A549 (cell line): ENCODE measurements around the gene CCDC97. TPM values are rescaled to one million over a fixed set of nuclear protein-coding genes. Genes with fewer than 3 reads are reported as not detected.

Source experiments
- ATAC-seq, 2 experiments: fragments of 200-7000 bp in 1 of 2; fragments of >200 bp in 1 of 2; cut with Nextera tagmentation in 1 of 2; cut with Tn5 transposase in 1 of 2; 3 replicates each; pipeline versions ENCODE4 v1.8.0 to v1.9.1; 2018 to 2020; ENCODE audit warnings: mild to moderate bottlenecking in 1 of 2, moderate library complexity in 1 of 2
- CTCF ChIA-PET: fragments of 300-600 bp; sonication (Branson Sonifier 250); formaldehyde crosslinking; extraction: SDS; loops from one replicate; lab custom pipeline; 2021; ENCODE audit warnings: antibody characterized with exemption, inconsistent platforms; lab: Yijun Ruan, JAX
- POLR2A ChIA-PET: fragments of 350-600 bp; formaldehyde crosslinking; extraction: SDS; loops from one replicate; lab custom pipeline; 2021; ENCODE audit warnings: antibody characterized with exemption, inconsistent platforms; lab: Yijun Ruan, JAX
- DNase-seq, 2 experiments: peaks; one replicate each; pipeline versions ENCODE4 v3.0.0 to v3.0.0-alpha.2; 2011 to 2016; ENCODE audit warnings: low read depth in 1 of 2, low spot score in 1 of 2
- FAIRE-seq: peaks from 2 replicates; lab custom pipeline; 2011; peaks lifted over from hg19 to GRCh38; lab: Jason Lieb, UNC
- H3K27ac ChIP-seq, 2 experiments: fragments of >200 bp; sonication (Bioruptor Twin); formaldehyde crosslinking; 3 replicates each; pipeline ENCODE4 v1.5.1; 2016 to 2017
- H3K4me1 ChIP-seq: fragments of >200 bp; sonication (Bioruptor Twin); formaldehyde crosslinking; 3 replicates; pipeline ENCODE4 v1.6.1; 2016
- H3K4me2 ChIP-seq: fragments of >200 bp; sonication (Bioruptor Twin); formaldehyde crosslinking; 3 replicates; pipeline ENCODE4 v1.6.1; 2016
- H3K4me3 ChIP-seq: fragments of >200 bp; sonication (Bioruptor Twin); formaldehyde crosslinking; 3 replicates; pipeline ENCODE4 v1.5.1; 2016
- H3K9me3 ChIP-seq: fragments of >200 bp; sonication (Bioruptor Twin); formaldehyde crosslinking; 3 replicates; pipeline ENCODE4 v1.6.1; 2016
- ATOH8 ChIP-seq: fragments of 250-450 bp; sonication (Bioruptor Pico); IDR thresholded peaks from 2 replicates; pipeline ENCODE4 v1.5.0; 2020; ENCODE audit warnings: low read depth, mild to moderate bottlenecking, moderate library complexity
- BHLHE40 ChIP-seq: IDR thresholded peaks from 2 replicates; pipeline ENCODE4 v1.6.1; 2012; ENCODE audit warnings: low read depth, low read length, inconsistent platforms
- CBX2 ChIP-seq: fragments of 200-600 bp; sonication (generic); IDR thresholded peaks from 2 replicates; pipeline ENCODE4 v1.6.1; 2016; ENCODE audit warnings: low read depth, mild to moderate bottlenecking, borderline replicate concordance
- CEBPB ChIP-seq, 2 experiments: fragments of >200 bp in 1 of 2; sonication (Bioruptor Twin) in 1 of 2; formaldehyde crosslinking in 1 of 2; IDR thresholded peaks; 2 replicates each; pipeline ENCODE4 v1.6.1; 2012 to 2016
- CHD4 ChIP-seq: fragments of 200-600 bp; sonication (generic); IDR thresholded peaks from 2 replicates; pipeline ENCODE4 v1.6.1; 2016; ENCODE audit warnings: antibody characterized with exemption, mild to moderate bottlenecking, borderline replicate concordance
- EHF ChIP-seq: fragments of 250-450 bp; sonication (Bioruptor Pico); IDR thresholded peaks from 2 replicates; pipeline ENCODE4 v1.5.0; 2020; ENCODE audit warnings: mild to moderate bottlenecking
- ELK1 ChIP-seq: fragments of 150-350 bp; IDR thresholded peaks from 2 replicates; pipeline ENCODE4 v1.6.1; 2014; ENCODE audit warnings: low read depth, mild to moderate bottlenecking, low read length
- FOSB ChIP-seq: fragments of 250-450 bp; sonication (Bioruptor Pico); IDR thresholded peaks from 2 replicates; pipeline ENCODE4 v1.5.0; 2020; ENCODE audit warnings: mild to moderate bottlenecking, moderate library complexity
- FOSL2 ChIP-seq, 2 experiments: fragments of 450-650 bp in 1 of 2; fragments of >200 bp in 1 of 2; sonication (Bioruptor Twin) in 1 of 2; formaldehyde crosslinking; IDR thresholded peaks; 2 replicates each; pipeline versions ENCODE4 v1.5.0 to v1.6.1; 2016 to 2020; ENCODE audit warnings: mild to moderate bottlenecking in 1 of 2, moderate library complexity in 1 of 2
- FOXS1 ChIP-seq: fragments of 250-450 bp; sonication (Bioruptor Pico); IDR thresholded peaks from 2 replicates; pipeline ENCODE4 v1.5.0; 2020; ENCODE audit warnings: mild to moderate bottlenecking, moderate library complexity
- GATA3 ChIP-seq: IDR thresholded peaks from 2 replicates; pipeline ENCODE4 v1.6.1; 2012; ENCODE audit warnings: borderline replicate concordance
- HEYL ChIP-seq: fragments of 250-450 bp; sonication (Bioruptor Pico); IDR thresholded peaks from 2 replicates; pipeline ENCODE4 v1.8.0; 2021; ENCODE audit warnings: mild to moderate bottlenecking, moderate library complexity
- HMGXB4 ChIP-seq: fragments of 250-450 bp; sonication (Bioruptor Pico); IDR thresholded peaks from 2 replicates; pipeline ENCODE4 v1.5.0; 2021; ENCODE audit warnings: mild to moderate bottlenecking, moderate library complexity, borderline replicate concordance
- HOXB13 ChIP-seq: fragments of 250-450 bp; sonication (Bioruptor Pico); IDR thresholded peaks from 2 replicates; pipeline ENCODE4 v1.5.0; 2020; ENCODE audit warnings: low read depth, mild to moderate bottlenecking, moderate library complexity
- MAZ ChIP-seq: fragments of 150-350 bp; IDR thresholded peaks from 2 replicates; pipeline ENCODE4 v1.6.1; 2014; ENCODE audit warnings: antibody characterized with exemption, low read depth, low read length, borderline replicate concordance
- MYC ChIP-seq: IDR thresholded peaks from 2 replicates; pipeline ENCODE4 v1.6.1; 2012; ENCODE audit warnings: mild to moderate bottlenecking, inconsistent platforms, low read length, improper control_type of control experiment, borderline replicate concordance
- NFE2L2 ChIP-seq: fragments of 150-350 bp; conservative IDR thresholded peaks from 2 replicates; pipeline ENCODE4 v1.6.1; 2014; ENCODE audit warnings: low read length
- NPAS2 ChIP-seq: fragments of 250-450 bp; sonication (Bioruptor Pico); IDR thresholded peaks from 2 replicates; pipeline ENCODE4 v1.8.0; 2022; ENCODE audit warnings: mild to moderate bottlenecking, moderate library complexity, borderline replicate concordance
- PBX3 ChIP-seq: IDR thresholded peaks from 2 replicates; pipeline ENCODE4 v1.6.1; 2012
- POLR2A ChIP-seq: IDR thresholded peaks from 2 replicates; pipeline ENCODE4 v1.6.1; 2012; ENCODE audit warnings: mild to moderate bottlenecking, low read length
- RARB ChIP-seq: fragments of 250-450 bp; sonication (Bioruptor Pico); IDR thresholded peaks from 2 replicates; pipeline ENCODE4 v1.8.0; 2021; ENCODE audit warnings: mild to moderate bottlenecking, moderate library complexity
- REST ChIP-seq: fragments of 200-600 bp; sonication (generic); IDR thresholded peaks from 2 replicates; pipeline ENCODE4 v1.6.1; 2016; ENCODE audit warnings: antibody characterized with exemption, mild to moderate bottlenecking, moderate library complexity
- RFX5 ChIP-seq: fragments of 450-650 bp; IDR thresholded peaks from 2 replicates; pipeline ENCODE4 v1.7.1; 2014; ENCODE audit warnings: antibody characterized with exemption, mild to moderate bottlenecking, moderate library complexity
- RNF2 ChIP-seq: fragments of 200-600 bp; sonication (generic); IDR thresholded peaks from 2 replicates; pipeline ENCODE4 v1.6.1; 2016; ENCODE audit warnings: low read depth, mild to moderate bottlenecking, antibody characterized with exemption, moderate library complexity, borderline replicate concordance
- SMC3 ChIP-seq: fragments of >200 bp; sonication (Bioruptor Twin); formaldehyde crosslinking; IDR thresholded peaks from 3 replicates; pipeline ENCODE4 v1.6.1; 2018; ENCODE audit warnings: inconsistent platforms
- USF2 ChIP-seq: fragments of 450-650 bp; IDR thresholded peaks from 2 replicates; pipeline ENCODE4 v1.6.1; 2014; ENCODE audit warnings: antibody characterized with exemption
- ZC3H11A ChIP-seq: fragments of 450-650 bp; IDR thresholded peaks from 2 replicates; pipeline ENCODE4 v1.6.1; 2014; ENCODE audit warnings: antibody characterized with exemption, mild to moderate bottlenecking
- ZNF302 ChIP-seq: fragments of 250-450 bp; sonication (Bioruptor Pico); IDR thresholded peaks from 2 replicates; pipeline ENCODE4 v1.9.0; 2021; ENCODE audit warnings: inconsistent platforms, mild to moderate bottlenecking, moderate library complexity
- ZSCAN20 ChIP-seq: fragments of 250-450 bp; sonication (Bioruptor Pico); IDR thresholded peaks from 2 replicates; pipeline ENCODE4 v1.8.0; 2022; ENCODE audit warnings: mild to moderate bottlenecking, moderate library complexity
- WGBS: methylation state at CpG from one replicate; pipeline ENCODE4 v1.1.6; 2017; ENCODE audit errors: missing lambda C conversion rate; 5-methylcytosine and 5-hydroxymethylcytosine counted together
- polyA plus RNA-seq, 4 experiments: library from polyadenylated mRNA; depleted of rRNA in 3 of 4; stranded (reverse); fragments of >200 nt; fragmentation: RNase III in 1 of 4; extraction: RNeasy Plus Mini Kit Qiagen cat#74134 plus additional on column Dnase treatment in 1 of 4; gene quantifications; 2 replicates in 3 of 4; 3 replicates in 1 of 4; pipeline ENCODE4 v1.2.3, GENCODE V29; 2011 to 2017

CCDC97 gene
- polyA plus RNA-seq, 2 of the 4 experiments (the other 2 are of a cell fraction) = 18.7 to 26.8 TPM

- FAIRE-seq (peak; percentile 63), ATAC-seq (no peak), DNase-seq (no peak)
- Histone ChIP-seq H3K4me1 (no peaks in the 10 kb centered on the region), H3K27ac (no peak overlapping the region), H3K4me3 (no peak overlapping the region), H3K9me3 (no peaks in the 10 kb centered on the region), H3K4me2 (no peak overlapping the region)
- POLR2A ChIA-PET = no interaction called here
- WGBS = 82% methylated on average over 4 of the region's 4 CpGs
- no peak for TF ChIP-seq CEBPB (IDR thresholded peaks at IDR 0.05)
- TF ChIP-seq MAZ = no peak
- TF ChIP-seq FOXS1 = no peak
- no peak for TF ChIP-seq ELK1
- TF ChIP-seq REST = no peak
- no peak for TF ChIP-seq SMC3
- TF ChIP-seq FOSB (CRISPR knock-in tag) = no peak
- no peak for TF ChIP-seq FOSL2 (IDR thresholded peaks at IDR 0.05)
- no peak for TF ChIP-seq FOSL2 (CRISPR knock-in tag; IDR thresholded peaks at IDR 0.05)
- no peak for TF ChIP-seq CBX2
- no peak for TF ChIP-seq BHLHE40
- TF ChIP-seq RNF2 = no peak
- CTCF ChIA-PET = interaction anchor here (2.6 to 29.1 kb wide), 8 partner anchors 3 to 93 kb away, joined by 7 to 598 read pairs (median 123); partner anchors contain the start of genes CCDC97 and HNRNPUL1
These were observed 10.2 kb upstream of the CCDC97 start for GRCh38 chr19:41299755-41300089.

GRCh38 chr19:41300555-41300954, 9.4 kb upstream of the CCDC97 start:
- no peaks in the 10 kb centered on the region for H3K9me3 ChIP-seq
- WGBS = 93% methylated on average over 6 of the region's 6 CpGs
- no peak for FAIRE-seq

More at GRCh38 chr19:41300555-41300954, 9.4 kb upstream of the CCDC97 start:
- ChIA-PET POLR2A (interaction anchor here (1.1 kb wide), 1 partner anchor 63 kb away, joined by 3 read pairs; the partner anchor contains the start of gene B9D2), CTCF (interaction anchor here (1.1 to 29.1 kb wide), 8 partner anchors 2 to 157 kb away, joined by 3 to 598 read pairs (median 205); partner anchors contain the start of genes CCDC97 and HNRNPUL1)
- Histone ChIP-seq H3K27ac (no peak overlapping the region), H3K4me2 (no peak overlapping the region), H3K4me1 (no peaks in the 10 kb centered on the region), H3K4me3 (no peak overlapping the region)
- TF ChIP-seq ZNF302 (CRISPR knock-in tag) (no peak), ZSCAN20 (CRISPR knock-in tag) (no peak), RFX5 (no peak), POLR2A (no peak), HEYL (no peak), HOXB13 (CRISPR knock-in tag) (no peak), NPAS2 (no peak), NFE2L2 (no peak), HMGXB4 (no peak), CBX2 (no peak), MYC (no peak), ATOH8 (CRISPR knock-in tag) (no peak), ZC3H11A (no peak), EHF (CRISPR knock-in tag) (no peak), GATA3 (no peak), USF2 (no peak), CHD4 (no peak), PBX3 (no peak), RARB (CRISPR knock-in tag) (no peak)
- no peak for ATAC-seq
- no peak for DNase-seq
